HG03175 (cell line): ENCODE results near the gene KY.

Experiments
- ATAC-seq: cut with Tn5 transposase; IDR thresholded peaks from one replicate; pipeline ENCODE4 v1.9.1; 2021; ENCODE audit warnings: mild to moderate bottlenecking, moderate library complexity; ENCODE audit not compliant: unreplicated experiment

KY gene

DNA sequence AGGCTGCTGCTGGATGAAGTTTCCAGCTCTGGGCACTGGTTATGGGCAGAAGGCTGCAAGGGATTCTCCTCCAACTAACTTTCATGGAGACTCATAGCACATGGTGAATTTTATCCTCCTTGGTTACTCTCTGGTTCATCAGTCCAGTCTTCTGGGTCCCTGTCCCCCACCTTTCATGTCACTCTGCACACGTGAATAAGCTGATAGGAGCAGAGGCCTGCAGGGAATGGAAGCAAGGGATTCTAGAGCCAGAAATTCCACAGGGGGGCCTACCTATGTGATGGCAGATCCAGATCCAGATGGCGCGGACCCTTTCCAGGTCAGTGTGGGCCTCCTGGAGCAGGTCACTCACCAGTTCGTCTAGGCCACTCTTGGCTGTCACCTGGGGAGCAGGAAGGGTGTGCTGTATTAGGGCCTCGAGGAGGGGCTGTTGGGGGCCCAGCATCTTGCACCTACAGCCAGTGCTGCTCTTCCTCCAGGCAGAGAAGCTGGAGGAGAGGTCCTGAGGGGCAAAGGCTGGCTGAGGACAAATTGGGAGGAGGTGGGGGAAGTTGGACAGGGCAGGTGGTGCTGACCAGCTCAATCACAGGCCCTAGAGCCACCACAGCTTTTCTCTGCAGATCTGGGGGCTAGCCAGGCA lies 30.2 kb downstream of the KY start:
- ATAC-seq, result no peak

DNA sequence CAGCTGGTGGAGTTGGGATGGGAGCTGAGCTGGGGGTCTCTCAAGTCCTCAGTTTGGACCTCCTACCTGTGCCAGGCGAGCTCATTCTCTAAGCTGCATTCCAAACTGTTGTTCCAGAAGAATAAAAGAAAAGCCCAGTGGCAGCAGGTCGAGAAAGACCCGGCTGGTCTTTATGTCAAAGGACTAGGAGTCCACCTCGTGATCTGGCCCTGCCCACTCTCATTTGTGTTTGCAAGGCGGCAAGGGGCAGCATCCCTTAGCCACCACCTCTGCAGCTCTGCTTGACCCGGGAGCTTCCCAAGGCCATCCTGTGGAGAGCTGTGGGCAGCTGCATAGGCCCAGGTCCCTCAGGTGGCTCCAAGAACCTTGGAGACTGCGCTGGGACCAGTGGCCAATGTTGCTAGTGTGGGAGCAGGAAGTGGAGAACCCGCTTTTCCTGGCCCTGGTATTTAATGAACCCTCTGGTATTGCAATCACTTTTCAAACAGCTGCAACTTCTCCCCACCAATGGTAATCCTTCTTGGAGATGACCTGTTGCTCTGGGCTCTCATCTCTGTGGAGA lies 30.9 kb downstream of the KY start:
- ATAC-seq, result no peak

DNA sequence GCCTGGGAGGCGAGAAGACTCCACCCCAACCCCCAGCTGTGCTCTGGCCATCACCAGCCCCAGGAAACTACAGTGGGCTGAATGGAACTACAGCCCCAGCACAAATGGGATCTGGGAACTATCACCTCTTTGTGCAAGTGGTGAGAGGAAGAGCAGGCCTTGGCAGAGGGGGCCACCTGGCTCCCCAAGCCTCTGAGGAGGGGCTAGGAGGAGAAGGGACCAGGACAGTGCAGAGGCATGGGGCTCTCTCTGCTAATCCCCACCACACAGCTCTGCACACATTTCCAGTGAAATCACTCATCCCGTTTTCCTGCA lies 31.6 kb downstream of the KY start:
- no peak for ATAC-seq

DNA sequence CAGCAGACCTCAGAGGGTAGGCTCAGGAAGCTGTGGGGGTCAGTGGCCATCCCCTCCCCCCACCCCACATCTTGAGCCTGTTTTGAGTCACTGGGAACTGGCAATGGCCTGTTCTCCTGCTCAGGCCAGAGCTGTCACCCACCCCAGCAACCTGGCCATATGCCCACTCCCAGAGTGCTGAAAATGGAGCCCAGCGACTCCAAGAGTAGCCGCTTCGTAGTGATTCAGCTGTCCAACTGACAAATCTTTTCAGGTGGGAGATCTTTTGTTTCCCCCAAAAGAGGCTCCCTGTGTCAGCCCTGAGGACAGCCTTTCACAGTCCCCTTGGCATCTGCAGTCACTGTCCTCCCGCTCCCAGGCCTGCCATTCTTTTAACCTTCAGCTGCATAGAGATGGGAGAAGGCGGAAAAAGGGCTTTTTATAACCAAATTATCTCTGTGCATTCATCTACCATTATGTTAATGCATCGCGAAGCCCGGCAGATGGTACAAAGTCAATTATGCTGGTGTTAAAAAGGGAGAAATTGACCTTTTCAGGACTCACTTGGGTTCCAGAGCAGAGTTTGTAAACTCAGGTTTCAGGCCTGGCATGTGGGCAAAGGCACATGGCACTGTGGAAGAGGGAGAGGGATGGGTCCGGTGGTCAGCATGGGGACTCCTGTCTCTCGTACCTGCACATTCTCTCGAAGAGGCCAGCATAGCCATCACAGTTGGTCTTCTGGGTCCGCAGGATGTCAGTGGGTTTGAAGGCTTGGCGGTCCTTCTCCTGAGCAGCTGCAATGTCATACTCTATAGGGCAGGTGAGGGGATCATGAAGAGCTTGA lies 32.1 kb downstream of the KY start:
- no peak for ATAC-seq

DNA sequence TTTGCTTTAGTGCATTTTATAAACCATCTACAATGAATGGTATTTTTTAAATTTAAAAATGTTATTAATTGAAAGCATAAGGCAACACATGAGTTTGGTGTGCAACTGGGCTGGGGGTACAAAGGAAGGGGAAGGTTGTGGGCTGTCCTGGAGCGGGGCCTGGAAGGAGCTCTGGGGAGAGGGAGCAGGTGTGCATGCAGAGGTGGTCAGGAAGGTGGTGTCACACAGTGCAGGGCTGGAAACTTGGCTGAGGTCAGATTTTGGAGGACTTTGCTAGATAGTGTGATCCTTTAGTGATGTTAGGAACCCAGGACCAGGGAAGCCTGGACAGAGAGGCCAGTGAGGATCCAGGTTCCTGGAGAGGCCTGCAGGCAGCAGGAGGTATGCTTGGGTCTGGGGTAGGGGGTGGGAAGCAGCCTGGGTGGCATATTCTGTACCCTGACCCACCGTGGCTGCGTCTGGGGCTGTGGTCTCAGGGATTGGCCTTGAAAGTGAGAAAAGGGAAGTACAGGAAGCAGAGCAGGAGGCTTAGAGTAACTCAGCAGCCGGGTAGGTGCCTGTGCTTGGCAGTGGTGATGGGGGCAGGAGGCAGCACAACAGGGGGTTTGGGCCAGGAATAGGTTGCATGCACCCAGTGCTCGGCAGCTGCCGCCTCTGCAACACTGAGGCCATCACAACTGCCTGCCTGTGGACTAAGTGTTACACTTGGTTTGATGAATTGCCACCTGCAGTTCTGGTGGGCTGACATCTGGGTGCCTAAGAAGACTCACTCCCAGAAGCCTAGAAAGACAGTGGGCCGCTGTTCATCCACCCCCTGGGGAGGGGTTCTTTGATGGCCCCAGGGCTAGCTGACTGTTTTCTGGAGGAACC lies 33.0 kb downstream of the KY start:
- ATAC-seq, result no peak

DNA sequence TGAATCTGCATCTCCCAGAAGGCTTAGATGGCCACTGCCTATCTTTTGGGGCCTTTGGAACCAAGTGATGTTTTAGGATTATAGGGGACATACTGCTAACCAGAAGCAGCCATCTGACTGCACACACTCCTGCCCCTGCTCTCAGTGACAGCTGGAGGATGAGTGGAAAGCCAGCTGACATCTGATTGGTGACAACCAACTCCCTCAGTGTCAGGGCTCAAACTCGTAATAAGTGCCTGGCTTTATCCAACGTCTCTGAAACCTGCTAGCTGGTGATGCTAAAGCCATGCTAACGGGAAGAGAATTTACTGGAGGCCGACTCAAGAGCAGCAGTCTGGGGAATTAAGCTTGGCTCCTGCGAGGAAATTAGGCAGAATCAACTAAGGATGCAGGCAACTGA lies 35.1 kb downstream of the KY start:
- ATAC-seq, result no peak

DNA sequence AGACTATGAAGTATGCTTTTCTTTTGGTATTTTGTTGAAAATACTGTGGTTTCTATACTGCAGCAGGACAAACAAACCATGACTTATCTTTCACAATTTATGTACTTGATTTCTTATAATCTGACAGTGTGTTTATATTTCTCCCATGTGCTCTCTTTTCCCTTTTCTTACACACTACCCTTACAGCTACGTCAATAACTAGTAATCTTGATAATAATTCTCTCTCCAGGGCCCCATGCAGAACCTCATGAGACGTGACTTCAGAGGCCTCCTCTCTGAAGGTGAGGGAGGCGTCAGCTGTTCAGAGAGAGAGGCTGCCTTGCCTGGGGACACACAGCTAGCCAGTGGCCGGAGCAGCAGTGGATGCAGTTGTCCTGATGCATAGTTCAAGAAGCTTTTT lies 35.9 kb downstream of the KY start:
- ATAC-seq, result no peak

DNA sequence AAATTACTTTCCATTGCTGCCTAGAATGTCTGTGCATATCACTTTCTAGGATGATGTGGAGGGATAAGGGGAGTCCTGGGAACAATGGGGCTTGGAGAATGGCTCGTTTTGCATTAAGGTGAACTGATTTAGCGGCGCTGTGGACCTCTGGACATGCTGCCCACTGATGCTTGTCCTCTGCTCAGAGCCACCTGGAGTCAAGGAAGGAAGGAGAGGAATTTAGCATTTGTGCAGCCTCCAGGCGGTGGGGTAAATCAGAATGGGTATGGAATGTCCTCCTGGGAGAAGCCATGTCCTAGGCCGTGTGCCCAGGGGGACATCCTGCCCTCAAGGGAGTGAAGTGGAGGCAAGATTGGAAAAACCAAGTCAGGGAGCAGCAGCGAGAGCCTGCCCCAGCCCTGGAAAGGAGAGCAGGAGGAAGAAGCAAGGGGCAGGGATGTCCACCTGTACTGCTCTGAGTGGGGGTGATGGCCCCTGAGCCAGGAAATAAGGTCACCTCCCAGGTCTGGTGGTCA lies 37.8 kb downstream of the KY start:
- ATAC-seq, result no peak

DNA sequence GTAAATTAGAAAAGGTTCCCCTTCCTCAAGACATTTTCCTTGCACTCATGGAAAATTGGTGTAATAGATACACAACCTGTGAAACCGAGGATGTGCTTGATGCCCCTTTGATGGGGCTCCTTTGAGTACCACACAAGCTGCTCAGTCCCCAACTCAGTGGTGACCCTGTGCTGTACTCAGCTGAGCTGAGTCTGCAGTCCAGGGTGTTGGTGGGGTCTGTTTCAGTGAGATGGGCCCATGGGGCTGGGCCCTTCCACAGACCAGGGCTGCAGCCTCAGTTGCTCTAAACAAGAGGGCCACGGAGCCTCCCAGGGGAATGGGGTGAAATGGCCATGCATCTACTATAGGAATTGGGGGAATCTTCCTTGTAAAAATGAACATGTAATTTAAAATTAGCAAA lies 39.3 kb downstream of the KY start:
- ATAC-seq, result no peak

DNA sequence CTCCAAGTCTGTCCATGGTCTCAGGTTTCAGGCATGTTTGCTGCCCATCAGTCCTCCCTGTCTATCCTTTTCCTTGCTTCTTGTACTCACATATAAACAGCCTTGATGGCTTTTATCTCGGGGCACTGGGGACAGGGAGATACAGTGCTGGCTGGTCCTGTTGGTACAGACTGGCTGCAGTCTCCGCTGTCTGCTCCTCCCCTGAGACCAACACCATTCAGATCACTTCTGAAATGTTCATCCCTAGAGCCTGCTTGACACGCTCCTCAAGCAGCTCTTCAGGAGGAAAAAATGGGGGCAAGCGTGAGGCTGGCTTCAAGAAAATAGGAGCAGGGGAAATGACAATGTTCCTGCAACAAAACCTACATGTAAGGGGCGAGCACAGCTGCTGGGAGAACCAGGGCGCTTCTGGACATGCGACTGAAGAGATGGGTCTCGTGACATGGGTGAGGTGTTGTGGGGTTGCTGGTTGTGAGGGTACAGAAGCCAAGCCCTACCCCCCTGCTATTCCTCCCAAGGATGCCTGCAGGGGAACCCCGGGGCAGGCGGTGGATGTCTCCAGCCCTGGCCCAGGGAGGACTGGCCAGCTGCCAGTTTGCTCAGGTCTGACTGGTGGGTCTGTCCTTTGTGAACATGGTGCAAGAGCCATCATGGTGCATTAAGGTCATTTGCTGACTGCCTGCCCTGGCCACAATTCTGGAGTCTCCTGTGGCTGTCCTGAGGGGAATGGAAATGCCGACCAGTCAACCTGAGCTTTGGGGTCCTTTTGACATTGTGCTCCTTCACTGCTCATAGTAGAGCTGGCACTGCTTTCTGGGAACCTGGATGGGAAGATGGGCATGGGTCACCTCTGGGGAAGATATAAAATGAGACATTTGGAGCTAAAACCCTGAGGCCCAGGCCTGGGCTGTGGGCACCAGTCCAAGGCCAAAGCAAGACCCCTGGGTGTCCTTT lies 40.1 kb downstream of the KY start:
- ATAC-seq, result no peak

DNA sequence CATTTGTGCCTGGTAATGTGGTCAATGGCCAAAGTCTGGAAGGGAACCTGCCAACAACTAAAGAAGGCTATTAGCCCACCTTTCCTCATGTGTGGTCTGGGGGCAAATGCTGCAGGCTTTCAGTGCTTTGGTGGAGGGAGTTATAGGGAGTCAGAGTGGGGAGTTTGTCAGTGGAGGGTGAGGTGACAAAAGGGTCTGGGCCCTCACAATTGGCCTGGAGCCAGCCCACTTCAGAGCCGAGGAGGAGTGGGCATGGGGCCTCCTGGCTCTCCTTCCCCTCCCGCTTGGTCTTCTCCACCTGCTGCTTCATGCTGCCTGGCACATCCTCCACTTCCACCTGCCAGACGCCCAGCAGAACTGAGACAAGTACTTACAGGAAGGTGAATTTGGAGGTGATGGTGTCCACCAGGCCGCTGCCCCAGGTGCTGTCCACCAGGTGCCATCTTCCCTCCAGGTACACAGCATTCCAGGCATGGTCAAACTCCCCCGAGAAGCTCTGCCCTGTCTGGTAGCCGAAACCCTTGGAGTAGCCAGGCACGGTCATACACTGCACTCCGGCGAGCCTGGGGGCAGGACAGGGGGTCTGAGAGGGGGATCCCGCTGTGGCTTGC lies 40.9 kb downstream of the KY start:
- ATAC-seq, result no peak

DNA sequence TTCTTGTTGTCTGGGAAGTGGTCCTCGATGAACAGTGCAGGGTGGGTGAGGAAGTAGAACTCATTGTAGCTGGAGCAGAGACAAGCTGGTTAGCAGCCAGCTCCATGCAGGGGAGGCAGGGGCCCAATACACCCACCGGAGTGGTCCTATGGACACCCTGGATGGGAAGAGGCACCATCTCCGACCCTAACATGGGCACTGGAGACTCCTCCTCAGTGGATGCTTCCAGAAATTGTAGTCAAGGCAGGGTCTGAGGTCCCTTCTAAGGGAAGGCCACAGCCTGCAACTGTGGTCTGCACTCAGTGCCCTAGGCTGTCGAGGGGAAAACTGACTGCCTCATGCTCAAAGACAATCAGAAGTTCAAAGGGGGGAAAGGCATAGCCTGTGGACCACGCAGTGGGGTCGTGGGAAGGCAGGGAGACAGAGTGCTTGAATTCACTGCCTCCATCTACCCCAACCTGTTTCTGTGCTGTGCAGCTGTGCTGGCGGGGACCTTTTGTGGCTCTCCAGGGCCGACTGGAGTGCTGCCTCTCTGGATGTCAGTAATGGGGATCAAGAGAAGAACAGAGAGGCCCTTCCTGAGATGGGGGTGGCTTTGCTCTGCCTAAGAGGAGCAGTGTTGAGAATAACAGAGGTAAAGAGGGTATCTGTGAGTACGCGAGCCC lies 41.9 kb downstream of the KY start:
- ATAC-seq, result no peak

DNA sequence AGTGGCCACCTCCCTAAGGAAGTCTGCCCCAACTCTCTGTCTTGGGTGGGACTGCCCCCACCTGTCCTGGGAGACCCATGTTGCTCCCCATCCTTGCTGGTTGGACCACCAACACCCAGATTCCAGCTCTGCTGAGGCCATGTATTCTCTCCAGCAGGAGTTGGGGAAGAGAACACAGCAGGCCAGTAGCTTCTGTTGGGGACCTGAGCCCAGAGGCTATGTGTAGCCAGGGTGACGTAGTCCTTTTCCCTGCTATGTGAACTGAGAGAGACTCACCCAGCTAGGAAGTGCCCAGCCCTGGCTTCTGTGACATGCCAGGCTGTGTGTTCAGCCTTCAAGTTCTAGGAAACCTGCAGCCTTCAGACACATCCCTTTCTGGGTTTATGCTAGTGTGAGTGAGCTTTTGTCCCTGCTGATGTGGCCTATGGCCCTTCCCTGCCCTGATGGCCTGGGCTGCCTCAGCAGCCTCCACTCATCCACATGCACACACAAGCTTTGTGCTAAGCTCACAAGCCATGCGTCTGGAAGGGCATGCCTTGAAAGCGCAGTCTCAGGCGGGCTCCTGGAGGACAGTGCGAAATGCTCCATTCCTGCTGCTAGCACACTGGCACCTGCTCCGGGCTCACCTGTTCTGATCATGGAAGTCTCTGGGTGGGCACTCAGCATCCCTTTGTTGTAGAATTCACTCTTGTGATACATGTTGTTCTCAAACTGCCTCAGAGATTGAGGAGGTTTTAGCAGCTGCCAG lies 42.6 kb downstream of the KY start:
- ATAC-seq, result no peak

DNA sequence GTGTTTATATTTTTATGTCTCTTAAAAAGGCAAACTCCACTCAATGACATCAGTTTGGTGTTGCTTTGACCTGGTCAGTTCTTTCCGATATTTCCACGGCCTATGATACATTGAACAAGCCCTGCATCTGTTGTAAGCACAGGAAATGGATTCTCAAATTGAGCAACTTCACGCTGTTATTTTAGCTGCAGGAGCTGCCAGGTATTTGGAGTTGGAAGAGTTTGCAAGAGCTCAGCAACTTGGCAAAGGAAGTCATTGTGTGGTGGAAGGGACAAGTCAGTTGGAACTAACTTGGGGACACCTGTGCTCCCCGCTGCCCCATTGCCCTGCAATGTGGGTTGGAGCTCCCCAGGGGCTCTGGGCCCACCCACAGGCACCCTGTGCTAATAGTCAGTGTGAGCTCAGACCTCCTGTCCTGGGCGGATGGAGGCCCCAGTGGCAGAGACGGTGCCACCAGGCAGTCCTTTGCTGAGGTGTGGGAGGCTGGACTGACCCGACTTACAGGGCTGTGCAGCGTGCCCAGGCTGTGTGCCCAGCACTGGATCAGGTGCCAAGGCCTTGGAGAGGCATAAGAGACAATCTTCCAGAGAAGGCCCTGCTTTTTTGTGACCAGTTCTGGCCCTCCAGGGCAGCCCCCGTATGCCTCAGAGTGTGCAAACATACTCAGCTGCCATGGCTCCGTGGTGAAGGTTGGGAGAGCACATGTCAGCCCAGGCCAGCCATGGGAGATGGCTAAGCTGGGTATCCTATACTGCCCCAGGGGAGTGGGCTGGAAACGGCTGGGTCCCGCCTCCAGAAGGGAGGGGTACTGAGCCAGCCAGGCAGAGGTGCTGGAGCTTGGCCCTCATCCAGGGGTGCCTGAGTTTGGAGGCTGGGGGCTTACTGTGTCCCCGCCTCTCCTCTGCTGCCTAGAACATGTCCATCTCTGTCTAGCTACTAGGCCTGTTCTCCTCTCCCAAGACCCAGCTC lies 43.5 kb downstream of the KY start:
- ATAC-seq, result no peak

DNA sequence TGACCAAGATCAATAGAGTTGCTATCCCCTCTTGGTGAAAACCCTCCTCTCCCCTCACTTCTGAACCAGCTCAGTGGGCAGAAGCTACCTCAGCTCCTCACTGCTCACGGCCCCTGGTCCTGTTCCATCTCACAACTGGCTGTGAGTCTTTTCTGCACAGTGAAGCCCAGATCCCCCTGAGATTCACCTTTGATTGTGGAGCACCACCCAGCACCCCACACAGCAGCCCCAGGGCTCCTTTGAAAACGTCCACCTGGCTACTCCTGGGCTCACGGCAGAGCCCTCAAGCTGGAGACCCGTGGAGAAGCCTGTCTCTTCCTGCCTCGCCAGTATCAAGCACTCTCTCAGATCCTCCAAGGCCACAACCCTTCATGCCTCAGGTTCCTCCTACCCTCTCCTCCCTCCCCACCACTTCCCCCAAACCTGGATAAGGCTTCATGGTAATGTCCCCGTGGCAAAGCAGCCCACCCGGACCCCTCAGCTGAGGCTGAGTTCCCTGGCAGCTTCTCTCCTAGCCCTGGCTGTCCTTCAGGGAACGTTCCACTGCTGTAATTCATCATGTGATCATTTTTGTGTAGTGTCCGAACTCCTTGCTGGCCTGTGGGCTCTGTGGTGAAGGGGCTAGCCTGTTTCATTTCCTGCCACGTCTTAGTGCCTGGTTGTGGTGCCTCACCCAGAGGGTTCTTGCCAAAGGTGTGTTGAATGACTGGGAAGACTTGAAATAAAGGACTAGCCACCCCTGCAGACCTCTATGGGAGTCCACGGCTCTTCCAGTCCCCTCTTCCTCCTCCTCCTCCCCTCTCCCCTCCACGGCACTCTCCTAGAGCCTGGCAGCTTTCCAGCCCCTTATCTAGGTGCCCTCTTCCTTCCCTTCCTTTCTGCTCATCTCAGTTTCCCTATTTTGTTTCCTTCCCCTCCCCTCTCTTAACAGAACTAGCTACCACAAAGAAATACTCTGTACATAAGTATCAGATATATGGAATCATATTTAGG lies 44.5 kb downstream of the KY start:
- ATAC-seq, result no peak

DNA sequence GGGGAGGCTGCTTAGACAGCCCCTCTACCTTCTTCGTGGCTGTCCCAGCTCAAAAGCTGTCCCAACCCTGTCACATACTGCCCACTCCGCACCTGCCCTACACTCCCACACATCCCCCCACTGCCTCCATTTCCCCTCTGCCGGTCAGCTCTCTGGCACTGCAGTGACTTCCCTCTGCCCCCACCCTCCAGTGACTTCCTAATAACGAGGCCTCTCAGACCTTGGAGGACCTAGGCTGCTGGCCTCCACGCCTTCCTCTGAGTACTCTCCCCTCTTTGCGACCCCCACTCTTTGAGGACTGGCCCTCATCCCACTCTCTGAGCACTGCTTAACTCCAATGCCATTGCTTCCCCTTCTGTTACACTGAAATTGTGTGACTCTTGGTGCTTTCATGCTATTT lies 45.3 kb downstream of the KY start:
- no peak for ATAC-seq
